Suprapubic skin (tissue), 4 donors: Measurements from ENCODE around the gene RAP1GAP.

Experiments
- CTCF ChIP-seq, 2 donors: fragments of 200-600 bp in 1 of 2; fragments of 450-650 bp in 1 of 2; sonication (generic) in 1 of 2; IDR thresholded peaks; one replicate each; pipeline ENCODE4 v1.5.1; 2016 to 2019; ENCODE audit warnings: antibody characterized with exemption in 2 of 2, mild to moderate bottlenecking in 1 of 2, moderate library complexity in 1 of 2
- EP300 ChIP-seq: sonication (generic); formaldehyde crosslinking; IDR thresholded peaks from one replicate; pipeline ENCODE4 v1.6.1; 2017; ENCODE audit warnings: antibody characterized with exemption
- POLR2A ChIP-seq, 2 donors: fragments of 450-650 bp; IDR thresholded peaks; one replicate each; pipeline ENCODE4 v1.6.1; 2017; ENCODE audit warnings: antibody characterized with exemption in 2 of 2, mild to moderate bottlenecking in 2 of 2, moderate library complexity in 2 of 2
- POLR2AphosphoS5 ChIP-seq, 3 donors: sonication (generic); formaldehyde crosslinking; IDR thresholded peaks; one replicate each; pipeline ENCODE4 v1.6.1; 2017; ENCODE audit warnings: antibody characterized with exemption in 3 of 3

- no peak for TF ChIP-seq CTCF (IDR thresholded peaks at IDR 0.05)
- no peak for TF ChIP-seq POLR2A (IDR thresholded peaks at IDR 0.05)
- TF ChIP-seq POLR2AphosphoS5 (IDR thresholded peaks at IDR 0.05): no peak
- no peak for TF ChIP-seq EP300
Measured at GRCh38 chr1:21620496-21620895, 48.7 kb downstream of the RAP1GAP start.
